ENCODE data around the gene ADPRHL1. TPM values are rescaled to one million over a fixed set of nuclear protein-coding genes. Genes with fewer than 3 reads are reported as not detected.

Gene ADPRHL1
- total and polyA plus RNA-seq, 7 donors: 1.2 to 7.8 (median 4.2) TPM

GRCh38 chr13:113486698-113487097, 33.4 kb upstream of the ADPRHL1 start:
- Histone ChIP-seq H3K36me3 (no peaks in the 10 kb centered on the region), H3K9me3 (no peaks in the 10 kb centered on the region), H3K4me3 (no peak overlapping the region), H3K4me1 (peaks cover 0 to 83% (median 49%) of the 10 kb centered on the region in 4 donors), H3K27me3 (no peaks in the 10 kb centered on the region), H3K27ac (peak overlapping the region in 1 of 4 donors; percentile 47)
- WGBS, 2 donors: 83 to 92% methylated on average over 4 of the region's 4 CpGs
- TF ChIP-seq CTCF (IDR thresholded peaks at IDR 0.05): no peak
- intact Hi-C loops (cut with DNase I): no loop called here
- no peak for DNase-seq

GRCh38 chr13:113485545-113485944, 32.3 kb upstream of the ADPRHL1 start:
- WGBS, 2 donors: 92 to 93% methylated on average over 13 of the region's 13 CpGs
- H3K36me3 ChIP-seq: no peaks in the 10 kb centered on the region
- no peak overlapping the region for H3K4me3 ChIP-seq
- TF ChIP-seq POLR2AphosphoS5 (IDR thresholded peaks at IDR 0.05) (peak in 1 of 4 donors; percentile 47), POLR2A (IDR thresholded peaks at IDR 0.05) (no peak)
- DNase-seq: no peak
- H3K4me1 ChIP-seq: peaks cover 0 to 81% (median 46%) of the 10 kb centered on the region in 4 donors
- H3K27ac ChIP-seq: peak overlapping the region in 2 of 4 donors; percentile 47 to 52
- H3K9me3 ChIP-seq: no peaks in the 10 kb centered on the region
- no peaks in the 10 kb centered on the region for H3K27me3 ChIP-seq
- intact Hi-C loops (cut with DNase I): no loop called here

- H3K4me1 ChIP-seq: peaks cover 0 to 68% (median 34%) of the 10 kb centered on the region in 4 donors
- H3K36me3 ChIP-seq: peaks cover 0 to 17% (median 2%) of the 10 kb centered on the region in 4 donors
- no peaks in the 10 kb centered on the region for H3K9me3 ChIP-seq
- TF ChIP-seq CTCF (IDR thresholded peaks at IDR 0.05) (no peak), POLR2AphosphoS5 (IDR thresholded peaks at IDR 0.05) (no peak), EP300 (IDR thresholded peaks at IDR 0.05) (no peak), POLR2A (IDR thresholded peaks at IDR 0.05) (no peak)
- no peaks in the 10 kb centered on the region for H3K27me3 ChIP-seq
- WGBS, 2 donors: 93 to 95% methylated on average over 36 of the region's 36 CpGs
- peak overlapping the region in 1 of 4 donors; percentile 11 for H3K4me3 ChIP-seq
- intact Hi-C loops (cut with DNase I): no loop called here
- H3K27ac ChIP-seq: peak overlapping the region in 3 of 4 donors; percentile 22 to 55 (median 52)
- no peak for DNase-seq
Measured at GRCh38 chr13:113483504-113484293, 30.4 kb upstream of the ADPRHL1 start.

- 95 to 96% methylated on average over 7 of the region's 7 CpGs for WGBS, 2 donors
- Histone ChIP-seq H3K36me3 (peaks cover 0 to 23% (median 2%) of the 10 kb centered on the region in 4 donors), H3K9me3 (no peaks in the 10 kb centered on the region), H3K27ac (peak overlapping the region in 3 of 4 donors; percentile 22 to 55 (median 52)), H3K4me1 (peaks cover 0 to 62% (median 31%) of the 10 kb centered on the region in 4 donors), H3K27me3 (no peaks in the 10 kb centered on the region), H3K4me3 (no peak overlapping the region)
- DNase-seq: no peak
- intact Hi-C loops (cut with DNase I): no loop called here
- no peak for TF ChIP-seq POLR2AphosphoS5 (IDR thresholded peaks at IDR 0.05)
Measured at GRCh38 chr13:113483081-113483480, 29.8 kb upstream of the ADPRHL1 start.

- TF ChIP-seq CTCF (IDR thresholded peaks at IDR 0.05) (no peak), POLR2AphosphoS5 (IDR thresholded peaks at IDR 0.05) (no peak), EP300 (IDR thresholded peaks at IDR 0.05) (no peak), POLR2A (IDR thresholded peaks at IDR 0.05) (no peak)
- intact Hi-C loops (cut with DNase I): no loop called here
- H3K27ac ChIP-seq: no peak overlapping the region
- H3K9me3 ChIP-seq: no peaks in the 10 kb centered on the region
- no peak overlapping the region for H3K4me3 ChIP-seq
- WGBS, 2 donors: 82 to 93% methylated on average over 4 of the region's 4 CpGs
- H3K36me3 ChIP-seq: peaks cover 0 to 58% (median 18%) of the 10 kb centered on the region in 4 donors
- no peak for DNase-seq
- no peaks in the 10 kb centered on the region for H3K27me3 ChIP-seq
- H3K4me1 ChIP-seq: peaks cover 0 to 24% (median 7%) of the 10 kb centered on the region in 4 donors
Measured at GRCh38 chr13:113479179-113479578, 25.9 kb upstream of the ADPRHL1 start.

All from sigmoid colon (tissue), 7 donors.